ENCODE data around the gene POU2F3. TPM values are rescaled to one million over a fixed set of nuclear protein-coding genes. Genes with fewer than 3 reads are reported as not detected.

Gene POU2F3
- total and polyA plus RNA-seq, 2 donors (not counting 1 experiment from before 2014, with no cell fraction given), result not detected

GRCh38 chr11:120288021-120288420 is 48.1 kb downstream of the POU2F3 start:
- DNase-seq (ENCODE audit: low read depth in 2 of 2), result no peak
- no peaks in the 10 kb centered on the region for H3K79me2 ChIP-seq (ENCODE audit: control insufficient read depth, insufficient read depth, low read length)
- H3K36me3 ChIP-seq (ENCODE audit: control insufficient read depth, insufficient read depth, low read length), result no peaks in the 10 kb centered on the region
- no peak overlapping the region for H3K27ac ChIP-seq (ENCODE audit: insufficient read depth, low read length)
- H3K4me2 ChIP-seq (ENCODE audit: extremely low read depth, insufficient read depth, low read length), result no peak overlapping the region
- H3K9me3 ChIP-seq (ENCODE audit: control insufficient read depth, insufficient read depth, low read depth, low read length), result no peaks in the 10 kb centered on the region
- H3K27me3 ChIP-seq (ENCODE audit: control insufficient read depth, insufficient read depth, low read length), result peaks cover 16% of the 10 kb centered on the region
- TF ChIP-seq EZH2 (IDR thresholded peaks at IDR 0.05; ENCODE audit: low read length, missing control alignments), result no peak
- H3K4me1 ChIP-seq (ENCODE audit: control insufficient read depth, extremely low read depth, insufficient read depth, low read length), result no peaks in the 10 kb centered on the region
- no peak overlapping the region for H2AFZ ChIP-seq (ENCODE audit: low read length)
- H4K20me1 ChIP-seq (ENCODE audit: control insufficient read depth, extremely low read depth, insufficient read depth, low read length), result no peaks in the 10 kb centered on the region
- H3K9ac ChIP-seq (ENCODE audit: insufficient read depth, low read length), result no peak overlapping the region
- no peak overlapping the region for H3K4me3 ChIP-seq (replicated peaks in 1 of 4; ENCODE audit: control extremely low read depth in 1 of 4, insufficient read depth in 1 of 4, low read depth in 3 of 4, low read length in 4 of 4)

- Histone ChIP-seq H2AFZ (ENCODE audit: low read length) (no peak overlapping the region), H3K79me2 (ENCODE audit: control insufficient read depth, insufficient read depth, low read length) (no peaks in the 10 kb centered on the region), H3K4me3 (replicated peaks in 1 of 4; ENCODE audit: control extremely low read depth in 1 of 4, insufficient read depth in 1 of 4, low read depth in 3 of 4, low read length in 4 of 4) (no peak overlapping the region), H3K27ac (ENCODE audit: insufficient read depth, low read length) (no peak overlapping the region), H3K27me3 (ENCODE audit: control insufficient read depth, insufficient read depth, low read length) (peaks cover 20% of the 10 kb centered on the region), H3K4me1 (ENCODE audit: control insufficient read depth, extremely low read depth, insufficient read depth, low read length) (no peaks in the 10 kb centered on the region), H3K9me3 (ENCODE audit: control insufficient read depth, insufficient read depth, low read depth, low read length) (no peaks in the 10 kb centered on the region), H3K36me3 (ENCODE audit: control insufficient read depth, insufficient read depth, low read length) (no peaks in the 10 kb centered on the region), H3K4me2 (ENCODE audit: extremely low read depth, insufficient read depth, low read length) (no peak overlapping the region), H4K20me1 (ENCODE audit: control insufficient read depth, extremely low read depth, insufficient read depth, low read length) (no peaks in the 10 kb centered on the region), H3K9ac (ENCODE audit: insufficient read depth, low read length) (no peak overlapping the region)
- TF ChIP-seq EZH2 (IDR thresholded peaks at IDR 0.05; ENCODE audit: low read length, missing control alignments), result no peak
- TF ChIP-seq CTCF (conservative IDR thresholded peaks at IDR 0.05 in 1 of 2, IDR thresholded peaks at IDR 0.05 in 1 of 2; ENCODE audit: low read depth in 1 of 2, low read length in 2 of 2), result no peak
- DNase-seq (ENCODE audit: low read depth in 2 of 2), result no peak
Observed at GRCh38 chr11:120289426-120289825, 49.5 kb downstream of the POU2F3 start.

GRCh38 chr11:120290956-120291355 is 51.0 kb downstream of the POU2F3 start:
- TF ChIP-seq CTCF (conservative IDR thresholded peaks at IDR 0.05 in 1 of 2, IDR thresholded peaks at IDR 0.05 in 1 of 2; ENCODE audit: low read depth in 1 of 2, low read length in 2 of 2), result no peak
- TF ChIP-seq EZH2 (IDR thresholded peaks at IDR 0.05; ENCODE audit: low read length, missing control alignments), result no peak
- Histone ChIP-seq H3K27me3 (ENCODE audit: control insufficient read depth, insufficient read depth, low read length) (peaks cover 33% of the 10 kb centered on the region), H3K4me1 (ENCODE audit: control insufficient read depth, extremely low read depth, insufficient read depth, low read length) (no peaks in the 10 kb centered on the region)

More at GRCh38 chr11:120290956-120291355, 51.0 kb downstream of the POU2F3 start:
- Histone ChIP-seq H3K4me2 (ENCODE audit: extremely low read depth, insufficient read depth, low read length) (no peak overlapping the region), H3K9me3 (ENCODE audit: control insufficient read depth, insufficient read depth, low read depth, low read length) (no peaks in the 10 kb centered on the region), H3K9ac (ENCODE audit: insufficient read depth, low read length) (no peak overlapping the region), H3K4me3 (replicated peaks in 1 of 4; ENCODE audit: control extremely low read depth in 1 of 4, insufficient read depth in 1 of 4, low read depth in 3 of 4, low read length in 4 of 4) (no peak overlapping the region), H3K27ac (ENCODE audit: insufficient read depth, low read length) (no peak overlapping the region), H2AFZ (ENCODE audit: low read length) (no peak overlapping the region), H4K20me1 (ENCODE audit: control insufficient read depth, extremely low read depth, insufficient read depth, low read length) (no peaks in the 10 kb centered on the region), H3K36me3 (ENCODE audit: control insufficient read depth, insufficient read depth, low read length) (no peaks in the 10 kb centered on the region), H3K79me2 (ENCODE audit: control insufficient read depth, insufficient read depth, low read length) (no peaks in the 10 kb centered on the region)
- no peak for DNase-seq (ENCODE audit: low read depth in 2 of 2)
